ENCODE results near the gene ACACA.

DNA sequence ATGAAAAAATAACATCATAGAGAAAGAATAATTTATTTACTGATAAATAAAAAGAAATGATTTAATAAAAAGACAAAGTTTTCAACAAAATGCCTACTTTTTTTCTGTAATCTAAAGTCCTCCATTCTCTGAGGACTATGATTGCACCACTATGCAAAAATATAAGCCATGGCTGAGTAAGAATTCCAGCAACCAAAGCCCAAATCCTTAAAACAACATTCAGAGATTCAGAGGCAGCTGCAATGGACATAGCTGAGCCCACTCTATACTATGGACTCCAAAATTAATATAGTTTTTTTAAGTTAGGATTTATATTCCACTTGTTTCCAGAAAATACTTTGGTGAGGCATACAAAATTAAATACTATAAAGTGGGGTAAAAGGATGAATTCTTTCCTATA is 200.3 kb downstream of the ACACA start:
- TF ChIP-seq POLR2A (IDR thresholded peaks at IDR 0.05; ENCODE audit: low read length) (no peak), GATA1 (IDR thresholded peaks at IDR 0.05; ENCODE audit: low read depth, low read length) (no peak)
